ENCODE data around the gene CORIN.

- TF ChIP-seq, protein P1, sequence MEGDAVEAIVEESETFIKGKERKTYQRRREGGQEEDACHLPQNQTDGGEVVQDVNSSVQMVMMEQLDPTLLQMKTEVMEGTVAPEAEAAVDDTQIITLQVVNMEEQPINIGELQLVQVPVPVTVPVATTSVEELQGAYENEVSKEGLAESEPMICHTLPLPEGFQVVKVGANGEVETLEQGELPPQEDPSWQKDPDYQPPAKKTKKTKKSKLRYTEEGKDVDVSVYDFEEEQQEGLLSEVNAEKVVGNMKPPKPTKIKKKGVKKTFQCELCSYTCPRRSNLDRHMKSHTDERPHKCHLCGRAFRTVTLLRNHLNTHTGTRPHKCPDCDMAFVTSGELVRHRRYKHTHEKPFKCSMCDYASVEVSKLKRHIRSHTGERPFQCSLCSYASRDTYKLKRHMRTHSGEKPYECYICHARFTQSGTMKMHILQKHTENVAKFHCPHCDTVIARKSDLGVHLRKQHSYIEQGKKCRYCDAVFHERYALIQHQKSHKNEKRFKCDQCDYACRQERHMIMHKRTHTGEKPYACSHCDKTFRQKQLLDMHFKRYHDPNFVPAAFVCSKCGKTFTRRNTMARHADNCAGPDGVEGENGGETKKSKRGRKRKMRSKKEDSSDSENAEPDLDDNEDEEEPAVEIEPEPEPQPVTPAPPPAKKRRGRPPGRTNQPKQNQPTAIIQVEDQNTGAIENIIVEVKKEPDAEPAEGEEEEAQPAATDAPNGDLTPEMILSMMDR (IDR thresholded peaks at IDR 0.05): no peak
- TF ChIP-seq EZH2 (IDR thresholded peaks at IDR 0.05; ENCODE audit: borderline replicate concordance, insufficient read depth, low read depth, low read length, poor library complexity, severe bottlenecking): no peak
Observed at GRCh38 chr4:47566566-47566965, 271.3 kb downstream of the CORIN start.

All from B cell (primary cell).